Ectodermal cell (in vitro differentiated cells): ENCODE data around the gene CRACR2A.

Experiments
- H3K27ac ChIP-seq: 2 replicates; pipeline ENCODE4 v1.7.0; 2013; ENCODE audit warnings: mild to moderate bottlenecking, low read depth, low read length; ENCODE audit not compliant: insufficient read depth, poor library complexity, severe bottlenecking
- H3K27me3 ChIP-seq: 2 replicates; pipeline ENCODE4 v1.7.0; 2013; ENCODE audit warnings: mild to moderate bottlenecking, low read length; ENCODE audit not compliant: insufficient read depth, control insufficient read depth, poor library complexity, severe bottlenecking
- H3K36me3 ChIP-seq: one replicate; pipeline ENCODE4 v1.7.0; 2013; ENCODE audit warnings: low read length; ENCODE audit not compliant: control insufficient read depth, insufficient read depth
- H3K4me1 ChIP-seq: one replicate; pipeline ENCODE4 v1.7.0; 2013; ENCODE audit warnings: low read length; ENCODE audit not compliant: control insufficient read depth, insufficient read depth
- H3K4me3 ChIP-seq: 2 replicates; pipeline ENCODE4 v1.7.0; 2013; ENCODE audit warnings: low read depth, low read length, control low read depth; ENCODE audit not compliant: insufficient read depth
- H3K9me3 ChIP-seq: 2 replicates; pipeline ENCODE4 v1.7.0; 2013; ENCODE audit warnings: mild to moderate bottlenecking, low read length, moderate library complexity; ENCODE audit not compliant: control insufficient read depth
- WGBS, 2 experiments: methylation state at CpG; one replicate each; pipeline ENCODE4 v1.1.7; 2013; ENCODE audit warnings: missing lambda C conversion rate in 2 of 2; 5-methylcytosine and 5-hydroxymethylcytosine counted together

Gene CRACR2A

GRCh38 chr12:3606128-3606527, 146.8 kb downstream of the CRACR2A start:
- Histone ChIP-seq H3K4me3 (no peak overlapping the region), H3K9me3 (no peaks in the 10 kb centered on the region), H3K27ac (no peak overlapping the region), H3K4me1 (peaks cover 52% of the 10 kb centered on the region), H3K27me3 (peaks cover 25% of the 10 kb centered on the region), H3K36me3 (no peaks in the 10 kb centered on the region)
- WGBS, 2 experiments = 69 to 71% methylated on average over 10 of the region's 10 CpGs

GRCh38 chr12:3605692-3606091, 147.2 kb downstream of the CRACR2A start:
- H3K4me1 ChIP-seq = peaks cover 52% of the 10 kb centered on the region
- no peaks in the 10 kb centered on the region for H3K9me3 ChIP-seq
- H3K36me3 ChIP-seq = no peaks in the 10 kb centered on the region
- H3K27ac ChIP-seq = no peak overlapping the region
- no peak overlapping the region for H3K4me3 ChIP-seq
- 40 to 52% methylated on average over 6 of the region's 6 CpGs for WGBS, 2 experiments
- H3K27me3 ChIP-seq = peaks cover 25% of the 10 kb centered on the region

- no peak overlapping the region for H3K4me3 ChIP-seq
- H3K36me3 ChIP-seq = no peaks in the 10 kb centered on the region
- 8 to 11% methylated on average over 13 of the region's 13 CpGs for WGBS, 2 experiments
- H3K4me1 ChIP-seq = peaks cover 56% of the 10 kb centered on the region
- peaks cover 25% of the 10 kb centered on the region for H3K27me3 ChIP-seq
- H3K9me3 ChIP-seq = no peaks in the 10 kb centered on the region
- H3K27ac ChIP-seq = no peak overlapping the region
These were observed 147.9 kb downstream of the CRACR2A start for GRCh38 chr12:3604748-3605586.

- 42 to 52% methylated on average over 6 of the region's 6 CpGs for WGBS, 2 experiments
- Histone ChIP-seq H3K9me3 (no peaks in the 10 kb centered on the region), H3K36me3 (no peaks in the 10 kb centered on the region), H3K4me3 (no peak overlapping the region), H3K27me3 (peaks cover 25% of the 10 kb centered on the region), H3K27ac (no peak overlapping the region), H3K4me1 (peaks cover 61% of the 10 kb centered on the region)
These were observed 148.6 kb downstream of the CRACR2A start for GRCh38 chr12:3604286-3604685.

- no peak overlapping the region for H3K4me3 ChIP-seq
- no peaks in the 10 kb centered on the region for H3K36me3 ChIP-seq
- no peaks in the 10 kb centered on the region for H3K9me3 ChIP-seq
- no peak overlapping the region for H3K27ac ChIP-seq
- H3K4me1 ChIP-seq = peaks cover 68% of the 10 kb centered on the region
- 50 to 53% methylated on average over 6 to 7 of the region's 7 CpGs for WGBS, 2 experiments
- H3K27me3 ChIP-seq = peaks cover 20% of the 10 kb centered on the region
These were observed 149.3 kb downstream of the CRACR2A start for GRCh38 chr12:3603576-3603975.

GRCh38 chr12:3602488-3602887, 150.4 kb downstream of the CRACR2A start:
- H3K27ac ChIP-seq = no peak overlapping the region
- WGBS, 2 experiments = 73 to 74% methylated on average over 11 of the region's 11 CpGs
- H3K4me1 ChIP-seq = peaks cover 71% of the 10 kb centered on the region
- no peak overlapping the region for H3K4me3 ChIP-seq
- H3K36me3 ChIP-seq = no peaks in the 10 kb centered on the region
- peaks cover 13% of the 10 kb centered on the region for H3K27me3 ChIP-seq
- H3K9me3 ChIP-seq = no peaks in the 10 kb centered on the region

- no peak overlapping the region for H3K4me3 ChIP-seq
- H3K9me3 ChIP-seq = no peaks in the 10 kb centered on the region
- 87 to 88% methylated on average over 23 of the region's 23 CpGs for WGBS, 2 experiments
- H3K27me3 ChIP-seq = peaks cover 13% of the 10 kb centered on the region
- H3K36me3 ChIP-seq = no peaks in the 10 kb centered on the region
- H3K27ac ChIP-seq = no peak overlapping the region
- H3K4me1 ChIP-seq = peaks cover 62% of the 10 kb centered on the region
These were observed 151.3 kb downstream of the CRACR2A start for GRCh38 chr12:3601461-3602150.

GRCh38 chr12:3600951-3601350, 152.0 kb downstream of the CRACR2A start:
- Histone ChIP-seq H3K4me3 (no peak overlapping the region), H3K4me1 (peaks cover 58% of the 10 kb centered on the region), H3K9me3 (no peaks in the 10 kb centered on the region), H3K36me3 (no peaks in the 10 kb centered on the region), H3K27ac (no peak overlapping the region), H3K27me3 (peaks cover 8% of the 10 kb centered on the region)
- 89 to 97% methylated on average over 7 of the region's 7 CpGs for WGBS, 2 experiments

GRCh38 chr12:3600039-3600720, 152.7 kb downstream of the CRACR2A start:
- no peak overlapping the region for H3K27ac ChIP-seq
- H3K27me3 ChIP-seq = peaks cover under 1% of the 10 kb centered on the region
- H3K9me3 ChIP-seq = no peaks in the 10 kb centered on the region
- H3K4me1 ChIP-seq = peaks cover 51% of the 10 kb centered on the region
- H3K4me3 ChIP-seq = no peak overlapping the region
- WGBS, 2 experiments = 67 to 69% methylated on average over 14 of the region's 14 CpGs
- no peaks in the 10 kb centered on the region for H3K36me3 ChIP-seq
